ENCODE data around the gene PLEKHH2.

Gene PLEKHH2

DNA sequence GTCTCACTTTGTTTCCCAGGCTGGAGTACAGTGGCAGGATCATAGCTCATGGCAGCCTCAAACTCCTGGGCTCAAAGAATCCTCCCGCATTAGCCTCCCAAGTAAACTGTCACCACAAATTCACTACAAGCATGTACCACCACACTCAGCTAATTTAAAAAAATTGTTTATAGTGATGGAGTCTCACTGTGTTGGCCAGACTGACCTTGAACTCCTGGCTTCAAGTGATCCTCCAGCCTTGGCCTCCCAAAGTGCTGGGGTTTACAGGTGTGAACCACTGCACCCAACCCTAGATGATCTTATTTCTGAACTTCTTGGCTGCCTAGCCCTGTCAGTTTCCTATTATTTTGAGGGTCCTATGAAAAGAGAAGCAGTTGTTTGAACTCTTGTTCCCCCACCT lies 151.6 kb downstream of the PLEKHH2 start:
- POLR2A ChIA-PET = no interaction called here
- DNase-seq (ENCODE audit: low read depth, low spot score) = no peak
- CTCF ChIA-PET = no interaction called here

DNA sequence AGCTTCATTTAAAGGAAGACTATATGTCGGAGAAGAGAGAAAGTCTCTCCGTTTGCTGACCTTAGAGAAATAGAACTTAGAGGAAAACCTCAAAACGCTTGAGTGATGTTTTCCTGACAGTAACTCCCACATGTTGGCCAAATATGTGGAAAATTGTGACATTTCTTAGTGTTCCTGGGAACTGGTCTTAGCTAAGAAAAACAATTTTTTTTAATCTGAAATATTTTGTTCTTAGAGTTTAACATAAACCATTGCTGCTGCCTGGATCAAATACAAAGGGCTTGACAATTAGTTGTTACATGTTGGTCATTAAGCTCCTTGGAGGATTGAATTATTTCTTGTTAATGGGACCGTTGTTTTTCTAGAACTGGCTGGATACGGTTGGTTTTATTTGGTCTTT lies 153.1 kb downstream of the PLEKHH2 start:
- no peak for DNase-seq (ENCODE audit: low read depth, low spot score)
- POLR2A ChIA-PET = no interaction called here
- CTCF ChIA-PET = interaction anchor here (0.7 to 1.3 kb wide), 2 partner anchors 9 to 1594 kb away, joined by 3 to 5 read pairs; no protein-coding TSS in a partner anchor
- TF ChIP-seq, protein P1, sequence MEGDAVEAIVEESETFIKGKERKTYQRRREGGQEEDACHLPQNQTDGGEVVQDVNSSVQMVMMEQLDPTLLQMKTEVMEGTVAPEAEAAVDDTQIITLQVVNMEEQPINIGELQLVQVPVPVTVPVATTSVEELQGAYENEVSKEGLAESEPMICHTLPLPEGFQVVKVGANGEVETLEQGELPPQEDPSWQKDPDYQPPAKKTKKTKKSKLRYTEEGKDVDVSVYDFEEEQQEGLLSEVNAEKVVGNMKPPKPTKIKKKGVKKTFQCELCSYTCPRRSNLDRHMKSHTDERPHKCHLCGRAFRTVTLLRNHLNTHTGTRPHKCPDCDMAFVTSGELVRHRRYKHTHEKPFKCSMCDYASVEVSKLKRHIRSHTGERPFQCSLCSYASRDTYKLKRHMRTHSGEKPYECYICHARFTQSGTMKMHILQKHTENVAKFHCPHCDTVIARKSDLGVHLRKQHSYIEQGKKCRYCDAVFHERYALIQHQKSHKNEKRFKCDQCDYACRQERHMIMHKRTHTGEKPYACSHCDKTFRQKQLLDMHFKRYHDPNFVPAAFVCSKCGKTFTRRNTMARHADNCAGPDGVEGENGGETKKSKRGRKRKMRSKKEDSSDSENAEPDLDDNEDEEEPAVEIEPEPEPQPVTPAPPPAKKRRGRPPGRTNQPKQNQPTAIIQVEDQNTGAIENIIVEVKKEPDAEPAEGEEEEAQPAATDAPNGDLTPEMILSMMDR (IDR thresholded peaks at IDR 0.05; ENCODE audit: insufficient read depth, low read length, missing control alignments) = no peak
- no peak overlapping the region for H3K4me3 ChIP-seq (ENCODE audit: low read depth, low read length)

More for the DNA sequence above, 151.6 kb downstream of the PLEKHH2 start:
- H3K4me3 ChIP-seq (ENCODE audit: low read depth, low read length) = no peak overlapping the region
- TF ChIP-seq, protein P1 (IDR thresholded peaks at IDR 0.05; ENCODE audit: insufficient read depth, low read length, missing control alignments) = no peak

DNA sequence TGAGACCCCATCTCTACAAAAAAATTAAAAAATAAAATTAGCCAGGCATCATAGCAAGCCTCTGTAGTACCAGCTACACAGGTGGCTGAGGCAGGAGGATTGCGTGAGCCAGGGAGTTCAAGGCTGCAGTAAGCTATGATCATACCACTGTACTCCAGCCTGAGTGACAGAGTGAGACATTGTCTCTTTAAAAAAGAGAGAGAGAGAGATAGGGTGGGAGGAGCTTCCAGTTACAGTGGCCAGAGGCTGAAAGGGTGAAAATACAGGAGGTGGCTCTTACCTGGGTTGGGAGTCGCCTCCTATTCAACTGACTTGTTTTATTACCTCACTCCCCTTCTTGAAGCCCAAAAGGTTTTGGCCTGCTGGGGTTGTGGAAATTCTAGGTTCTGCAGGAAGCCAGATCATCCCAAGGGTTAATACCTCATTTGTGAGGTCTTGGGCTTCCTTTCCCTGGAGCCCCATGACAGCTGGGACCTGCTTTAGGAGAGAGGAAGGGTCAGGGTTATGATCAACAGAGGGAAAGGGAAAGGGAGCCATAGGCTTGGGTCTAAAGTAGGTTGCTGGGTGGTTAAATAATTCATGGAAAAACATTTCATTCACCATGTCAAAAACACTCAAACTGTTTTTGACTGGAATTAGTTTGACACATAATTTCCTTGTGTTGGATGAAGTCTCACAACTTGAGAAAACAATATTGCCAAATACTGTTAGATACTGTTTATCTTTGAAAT lies 154.1 kb downstream of the PLEKHH2 start:
- TF ChIP-seq, protein P1 (IDR thresholded peaks at IDR 0.05; ENCODE audit: insufficient read depth, low read length, missing control alignments) = no peak
- POLR2A ChIA-PET = no interaction called here

DNA sequence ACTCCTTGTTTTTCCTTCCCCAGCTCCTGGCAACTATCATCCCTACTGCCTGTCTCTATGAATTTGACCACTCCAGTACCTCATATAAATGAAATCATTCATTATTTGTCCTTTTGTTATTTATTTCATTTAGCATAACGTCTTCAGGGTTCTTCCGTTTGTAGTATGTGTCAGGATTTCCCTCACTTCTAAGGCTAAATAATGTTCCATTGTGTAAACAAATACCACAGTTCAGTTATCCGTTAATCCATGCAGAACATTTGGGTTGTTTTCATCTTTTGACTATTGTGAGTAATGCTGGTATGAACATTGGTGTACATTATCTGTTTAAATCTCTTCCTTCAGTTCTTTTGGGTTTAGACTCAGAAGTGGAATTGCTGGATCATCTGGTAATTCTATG lies 155.6 kb downstream of the PLEKHH2 start:
- POLR2A ChIA-PET = no interaction called here
- CTCF ChIA-PET = no interaction called here

More for the DNA sequence above, 154.1 kb downstream of the PLEKHH2 start:
- no peak overlapping the region for H3K4me3 ChIP-seq (ENCODE audit: low read depth, low read length)
- DNase-seq (ENCODE audit: low read depth, low spot score) = no peak
- CTCF ChIA-PET = no interaction called here

DNA sequence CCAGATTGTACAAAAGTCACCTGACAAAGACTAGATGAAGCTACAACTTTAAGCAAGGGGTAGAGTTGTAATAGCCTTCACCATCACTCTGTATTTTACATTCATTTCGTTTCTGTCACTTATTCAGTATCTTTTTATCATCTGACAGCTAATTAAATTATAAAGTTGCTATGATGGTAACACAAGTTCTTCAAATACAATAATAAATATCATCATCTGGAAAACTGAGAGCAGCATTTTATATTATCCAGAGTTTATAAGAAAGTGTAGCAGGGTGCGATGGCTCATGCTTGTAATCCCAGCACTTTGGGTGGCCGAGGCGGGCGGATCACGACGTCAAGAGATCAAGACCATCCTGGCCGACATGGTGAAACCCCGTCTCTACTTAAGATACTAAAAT lies 157.9 kb downstream of the PLEKHH2 start:
- H3K4me3 ChIP-seq (ENCODE audit: low read depth, low read length) = no peak overlapping the region
- ChIA-PET CTCF (interaction anchor here (1.5 kb wide), 1 partner anchor 186 kb away, joined by 3 read pairs; no protein-coding TSS in a partner anchor), POLR2A (no interaction called here)
- TF ChIP-seq, protein P1 (IDR thresholded peaks at IDR 0.05; ENCODE audit: insufficient read depth, low read length, missing control alignments) = no peak
- no peak for DNase-seq (ENCODE audit: low read depth, low spot score)

More for the DNA sequence above, 155.6 kb downstream of the PLEKHH2 start:
- TF ChIP-seq, protein P1 (IDR thresholded peaks at IDR 0.05; ENCODE audit: insufficient read depth, low read length, missing control alignments) = no peak
- H3K4me3 ChIP-seq (ENCODE audit: low read depth, low read length) = no peak overlapping the region
- no peak for DNase-seq (ENCODE audit: low read depth, low spot score)

DNA sequence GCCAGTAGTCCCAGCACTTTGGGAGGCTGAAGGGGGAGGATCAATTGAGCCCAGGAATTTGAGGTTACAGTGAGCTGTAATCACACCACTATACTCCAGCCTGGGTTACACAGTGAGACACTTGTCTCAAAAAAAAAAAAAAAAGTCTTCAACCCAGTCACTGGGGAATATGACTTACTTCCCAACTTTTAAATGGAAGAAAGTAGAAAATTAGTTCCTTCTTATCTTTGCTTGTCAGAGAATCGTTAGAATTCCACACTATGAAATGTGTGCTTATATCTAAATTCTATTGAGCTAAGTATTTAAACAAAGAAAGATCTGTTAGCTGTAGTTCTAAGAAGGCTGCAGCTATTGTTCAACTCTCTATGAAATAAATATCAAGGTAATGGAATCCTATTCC lies 159.1 kb downstream of the PLEKHH2 start:
- TF ChIP-seq, protein P1 (IDR thresholded peaks at IDR 0.05; ENCODE audit: insufficient read depth, low read length, missing control alignments) = no peak
- ChIA-PET CTCF (interaction anchor here (0.6 to 1.5 kb wide), 3 partner anchors 9 to 1612 kb away, joined by 3 read pairs; no protein-coding TSS in a partner anchor), POLR2A (no interaction called here)
- no peak overlapping the region for H3K4me3 ChIP-seq (ENCODE audit: low read depth, low read length)
- no peak for DNase-seq (ENCODE audit: low read depth, low spot score)
